Neural crest cell (in vitro differentiated cells): ENCODE data around the gene CTSZ. TPM values are rescaled to one million over a fixed set of nuclear protein-coding genes. Genes with fewer than 3 reads are reported as not detected.

ENCODE experiments used
- DNase-seq: peaks from one replicate; pipeline ENCODE4 v3.0.0; 2021; ENCODE audit warnings: low read depth, mixed read lengths, low spot score
- H3K27ac Mint-ChIP-seq: one replicate; pipeline ENCODE4 v1.8.0; 2021; ENCODE audit warnings: mild to moderate bottlenecking, mixed read lengths; ENCODE audit not compliant: unreplicated experiment
- H3K27me3 Mint-ChIP-seq: 2 replicates; pipeline ENCODE4 v1.8.0; 2021; ENCODE audit warnings: low read depth, mild to moderate bottlenecking, mixed read lengths
- H3K36me3 Mint-ChIP-seq: 2 replicates; pipeline ENCODE4 v1.8.0; 2021; ENCODE audit warnings: low read depth, mild to moderate bottlenecking, mixed read lengths
- H3K4me1 Mint-ChIP-seq: 2 replicates; pipeline ENCODE4 v1.8.0; 2021; ENCODE audit warnings: mixed read lengths
- H3K4me3 Mint-ChIP-seq: one replicate; pipeline ENCODE4 v1.8.0; 2021; ENCODE audit warnings: mild to moderate bottlenecking, mixed read lengths
- H3K9me3 Mint-ChIP-seq: 2 replicates; pipeline ENCODE4 v1.8.0; 2021; ENCODE audit warnings: mixed read lengths
- total RNA-seq: library from RNA; stranded (reverse); gene quantifications from 2 replicates; pipeline ENCODE4 v1.2.1, GENCODE V29; 2021
- TF ChIP-seq, protein P1 (sequence below): fragments of 200-600 bp; sonication (generic); conservative IDR thresholded peaks from 2 replicates; pipeline ENCODE4 v1.5.0; 2021; ENCODE audit warnings: antibody characterized with exemption, mild to moderate bottlenecking

CTSZ gene
- total RNA-seq, 1 donor from 2014 or later = 22.7 TPM

DNA sequence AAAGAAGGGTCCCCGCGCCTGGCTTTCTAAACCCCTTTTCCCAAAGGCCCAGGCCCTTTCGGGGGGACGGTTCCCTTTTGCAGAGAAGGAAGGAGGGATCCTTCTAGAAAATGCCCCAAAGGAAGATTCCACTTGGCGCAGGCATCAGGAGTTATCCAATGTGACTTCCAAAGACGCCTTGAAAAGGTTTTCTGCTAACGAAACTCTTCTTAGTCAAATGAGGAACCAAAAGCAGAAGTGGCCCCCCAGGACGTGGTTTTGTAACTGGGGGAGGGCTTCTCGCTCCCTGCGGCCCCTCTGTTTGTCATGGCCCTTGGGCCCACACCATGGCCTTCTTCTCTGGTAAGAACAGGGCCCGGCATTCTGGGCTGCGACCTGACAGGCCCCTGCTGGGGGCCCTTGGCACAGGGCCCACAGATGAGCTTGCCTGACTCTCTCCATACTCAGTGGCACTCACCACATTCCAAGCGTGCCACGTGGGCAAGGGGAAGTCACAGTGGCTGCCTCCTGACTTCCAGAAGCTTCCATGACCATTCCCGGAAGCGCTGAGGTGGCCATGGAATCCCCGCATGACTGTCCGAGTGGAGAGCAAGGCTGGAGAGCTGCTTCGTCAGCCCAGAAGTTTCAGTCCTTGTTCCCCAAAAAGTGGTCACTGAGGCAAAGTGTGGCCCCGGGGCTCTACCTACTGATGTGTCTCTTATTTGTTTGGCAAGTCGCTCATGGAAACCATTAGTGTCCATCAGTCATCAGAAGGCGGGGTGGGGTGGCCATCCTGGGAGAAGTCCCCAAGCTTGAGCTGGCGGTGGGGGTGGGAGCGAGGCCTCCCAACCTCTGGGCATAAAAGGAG is 834 bp upstream of the CTSZ start:
- H3K4me3 Mint-ChIP-seq = peak overlapping the region; percentile 68
- no peaks in the 10 kb centered on the region for H3K27me3 Mint-ChIP-seq
- peaks cover 41% of the 10 kb centered on the region for H3K4me1 Mint-ChIP-seq
- H3K36me3 Mint-ChIP-seq = no peaks in the 10 kb centered on the region
- H3K9me3 Mint-ChIP-seq = no peaks in the 10 kb centered on the region
- TF ChIP-seq, protein P1, sequence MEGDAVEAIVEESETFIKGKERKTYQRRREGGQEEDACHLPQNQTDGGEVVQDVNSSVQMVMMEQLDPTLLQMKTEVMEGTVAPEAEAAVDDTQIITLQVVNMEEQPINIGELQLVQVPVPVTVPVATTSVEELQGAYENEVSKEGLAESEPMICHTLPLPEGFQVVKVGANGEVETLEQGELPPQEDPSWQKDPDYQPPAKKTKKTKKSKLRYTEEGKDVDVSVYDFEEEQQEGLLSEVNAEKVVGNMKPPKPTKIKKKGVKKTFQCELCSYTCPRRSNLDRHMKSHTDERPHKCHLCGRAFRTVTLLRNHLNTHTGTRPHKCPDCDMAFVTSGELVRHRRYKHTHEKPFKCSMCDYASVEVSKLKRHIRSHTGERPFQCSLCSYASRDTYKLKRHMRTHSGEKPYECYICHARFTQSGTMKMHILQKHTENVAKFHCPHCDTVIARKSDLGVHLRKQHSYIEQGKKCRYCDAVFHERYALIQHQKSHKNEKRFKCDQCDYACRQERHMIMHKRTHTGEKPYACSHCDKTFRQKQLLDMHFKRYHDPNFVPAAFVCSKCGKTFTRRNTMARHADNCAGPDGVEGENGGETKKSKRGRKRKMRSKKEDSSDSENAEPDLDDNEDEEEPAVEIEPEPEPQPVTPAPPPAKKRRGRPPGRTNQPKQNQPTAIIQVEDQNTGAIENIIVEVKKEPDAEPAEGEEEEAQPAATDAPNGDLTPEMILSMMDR = no peak
- DNase-seq = no peak
- H3K27ac Mint-ChIP-seq = no peak overlapping the region

DNA sequence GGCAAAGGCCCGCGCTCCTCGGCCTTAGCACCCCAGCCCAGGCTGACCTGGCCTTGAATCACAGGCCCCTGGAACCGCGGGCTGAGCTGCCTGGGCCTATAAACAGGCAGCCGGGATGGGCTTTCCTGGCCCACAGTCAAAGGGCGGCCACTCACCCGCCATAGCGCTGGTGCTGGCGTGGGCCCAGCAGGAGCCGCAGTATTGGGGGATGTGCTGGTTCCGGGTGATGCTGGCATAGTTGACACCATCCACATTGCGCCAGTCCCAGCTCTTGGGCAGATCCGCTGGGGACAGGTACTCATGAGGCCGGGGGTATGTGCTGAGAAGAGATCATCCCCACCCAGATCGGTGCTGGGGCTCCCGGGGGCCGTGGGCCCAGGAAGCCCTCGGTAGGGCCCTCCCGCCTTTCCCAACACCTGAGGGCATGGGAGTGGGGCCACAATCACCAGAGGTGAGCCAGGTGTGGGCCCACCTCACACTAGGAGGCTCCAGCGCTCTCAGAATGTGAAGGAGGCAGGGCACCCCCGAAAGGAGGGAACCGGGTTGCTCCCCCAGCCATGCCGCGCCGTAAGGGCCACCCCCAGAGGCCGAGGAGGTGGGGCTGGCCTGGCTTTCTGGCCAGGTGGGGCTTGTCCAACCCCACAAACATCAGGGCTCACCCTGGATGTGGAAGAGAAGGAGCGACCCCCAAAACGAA is 739 bp downstream of the CTSZ start:
- Mint-ChIP-seq H3K4me3 (peak overlapping the region; percentile 68), H3K36me3 (no peaks in the 10 kb centered on the region), H3K9me3 (no peaks in the 10 kb centered on the region), H3K27ac (no peak overlapping the region), H3K4me1 (peaks cover 46% of the 10 kb centered on the region), H3K27me3 (no peaks in the 10 kb centered on the region)
- TF ChIP-seq, protein P1 = no peak
- DNase-seq = no peak

DNA sequence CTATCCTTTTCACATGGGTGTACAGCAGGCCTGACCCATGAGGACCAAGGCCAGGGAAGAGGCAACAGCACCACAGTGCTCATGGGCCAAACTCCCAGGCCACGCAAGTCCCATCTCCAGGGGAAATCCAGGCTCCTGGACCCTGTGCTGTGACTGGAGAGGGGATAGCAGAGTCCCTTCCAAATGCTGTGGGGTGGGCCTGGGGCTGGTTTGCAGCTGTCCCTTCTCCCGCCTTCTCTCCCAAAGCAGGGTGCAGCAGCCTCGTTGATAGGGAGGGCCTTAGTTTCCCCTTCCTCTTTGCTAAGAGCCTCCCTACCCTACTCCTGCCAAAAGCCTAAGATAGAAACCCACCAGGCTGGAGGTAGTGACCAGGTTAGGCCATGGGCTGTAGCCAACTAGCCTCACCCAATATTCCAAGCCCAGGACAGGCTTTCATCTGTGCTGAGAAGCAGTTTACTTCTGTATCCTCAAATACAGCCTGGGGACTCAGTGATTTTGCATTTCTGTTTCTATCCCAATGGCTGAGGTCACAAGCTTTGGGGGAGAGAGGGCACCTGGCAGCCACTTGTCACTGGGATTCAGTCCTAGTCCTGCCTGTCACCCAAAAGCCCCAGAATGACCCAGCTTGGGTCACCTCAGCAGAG is 1.4 kb downstream of the CTSZ start:
- H3K9me3 Mint-ChIP-seq = no peaks in the 10 kb centered on the region
- H3K27ac Mint-ChIP-seq = peak overlapping the region; percentile 57
- H3K4me3 Mint-ChIP-seq = peak overlapping the region; percentile 68
- H3K36me3 Mint-ChIP-seq = no peaks in the 10 kb centered on the region
- TF ChIP-seq, protein P1 = no peak
- peaks cover 39% of the 10 kb centered on the region for H3K4me1 Mint-ChIP-seq
- DNase-seq = no peak
- H3K27me3 Mint-ChIP-seq = no peaks in the 10 kb centered on the region

DNA sequence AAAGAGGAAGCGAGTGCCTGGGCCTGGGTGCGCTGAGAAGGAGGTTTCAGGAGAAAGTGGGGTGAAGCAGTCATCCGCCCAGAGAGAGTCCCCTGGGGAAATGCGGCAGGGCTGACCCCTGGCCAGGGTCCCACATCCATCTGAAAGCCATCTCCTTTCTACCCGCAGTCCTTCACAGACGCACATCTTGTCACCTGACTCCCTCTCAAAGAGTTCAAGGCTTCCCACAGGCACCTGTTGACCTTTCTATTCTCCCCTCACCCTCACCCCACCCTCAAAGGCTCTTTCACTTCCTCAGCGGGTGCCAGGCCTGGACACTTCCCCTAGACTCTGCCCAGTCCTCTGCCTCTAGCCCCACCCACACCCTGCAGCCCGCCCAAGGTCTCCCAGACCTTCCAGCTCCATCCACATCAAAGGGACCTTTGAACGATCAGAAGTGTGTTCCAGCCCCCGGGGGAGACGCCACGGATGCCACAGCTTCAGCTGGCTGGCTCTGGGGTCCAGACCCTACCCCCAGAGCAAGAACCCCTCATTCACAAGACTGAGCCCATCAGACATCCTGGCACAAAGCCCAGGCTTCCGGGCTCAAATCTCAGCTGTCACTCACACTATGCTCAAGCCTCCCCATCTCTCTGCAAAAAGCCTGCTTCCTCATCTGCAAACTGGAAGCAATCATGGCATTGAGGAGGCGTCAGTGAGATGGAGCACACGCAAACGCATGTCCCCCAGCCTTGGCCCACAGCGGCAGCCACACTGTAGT is 2.1 kb downstream of the CTSZ start:
- Mint-ChIP-seq H3K27ac (no peak overlapping the region), H3K27me3 (no peaks in the 10 kb centered on the region), H3K4me3 (no peak overlapping the region), H3K9me3 (no peaks in the 10 kb centered on the region), H3K36me3 (no peaks in the 10 kb centered on the region), H3K4me1 (peaks cover 32% of the 10 kb centered on the region)
- TF ChIP-seq, protein P1 = no peak
- no peak for DNase-seq

DNA sequence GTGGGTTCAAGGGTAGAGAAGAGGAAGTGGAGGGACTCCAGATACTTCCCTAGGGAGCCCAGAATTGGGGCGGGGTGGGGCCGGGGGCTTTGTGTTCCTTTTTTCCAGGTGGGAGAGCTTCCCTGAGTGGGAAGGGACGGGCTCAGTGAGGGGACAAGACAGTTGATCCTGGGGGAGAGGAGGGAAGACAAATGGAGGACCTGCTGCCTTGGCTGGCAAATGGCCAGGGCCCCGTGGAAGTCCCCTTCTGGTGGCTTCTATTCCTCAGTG is 2.6 kb downstream of the CTSZ start:
- H3K9me3 Mint-ChIP-seq = no peaks in the 10 kb centered on the region
- peak overlapping the region; percentile 47 for H3K4me3 Mint-ChIP-seq
- peaks cover 27% of the 10 kb centered on the region for H3K4me1 Mint-ChIP-seq
- no peaks in the 10 kb centered on the region for H3K27me3 Mint-ChIP-seq
- TF ChIP-seq, protein P1 = no peak
- no peaks in the 10 kb centered on the region for H3K36me3 Mint-ChIP-seq
- no peak for DNase-seq
- no peak overlapping the region for H3K27ac Mint-ChIP-seq
